Astrocyte of the spinal cord (primary cell): ENCODE measurements around the gene RMC1.
"Not testable (repeated sequence)": the region's sequence is repeated elsewhere in the genome, so short reads cannot be mapped to it uniquely, and the experiment has no call there.

Source experiments
- DNase-seq: peaks from one replicate; pipeline ENCODE4 v3.0.0; 2011; ENCODE audit warnings: low read depth, low spot score
- H3K4me3 ChIP-seq: 2 replicates; pipeline ENCODE4 v1.5.1; 2011; ENCODE audit warnings: low read depth, mild to moderate bottlenecking, low read length, moderate library complexity
- in situ Hi-C: cut with HindIII; loops from 2 replicates; pipeline ENCODE4 v1.10.0; 2017; ENCODE audit warnings: low sequenced_read_pairs
- TF ChIP-seq, protein P1 (sequence below): IDR thresholded peaks from 2 replicates; pipeline ENCODE4 v1.5.1; 2012; ENCODE audit warnings: low read depth, mild to moderate bottlenecking, low read length, inconsistent platforms

Gene RMC1

GRCh38 chr18:23573626-23574431, 70.5 kb downstream of the RMC1 start:
- in situ Hi-C loops: no loop called here
- no peak overlapping the region for H3K4me3 ChIP-seq
- TF ChIP-seq, protein P1, sequence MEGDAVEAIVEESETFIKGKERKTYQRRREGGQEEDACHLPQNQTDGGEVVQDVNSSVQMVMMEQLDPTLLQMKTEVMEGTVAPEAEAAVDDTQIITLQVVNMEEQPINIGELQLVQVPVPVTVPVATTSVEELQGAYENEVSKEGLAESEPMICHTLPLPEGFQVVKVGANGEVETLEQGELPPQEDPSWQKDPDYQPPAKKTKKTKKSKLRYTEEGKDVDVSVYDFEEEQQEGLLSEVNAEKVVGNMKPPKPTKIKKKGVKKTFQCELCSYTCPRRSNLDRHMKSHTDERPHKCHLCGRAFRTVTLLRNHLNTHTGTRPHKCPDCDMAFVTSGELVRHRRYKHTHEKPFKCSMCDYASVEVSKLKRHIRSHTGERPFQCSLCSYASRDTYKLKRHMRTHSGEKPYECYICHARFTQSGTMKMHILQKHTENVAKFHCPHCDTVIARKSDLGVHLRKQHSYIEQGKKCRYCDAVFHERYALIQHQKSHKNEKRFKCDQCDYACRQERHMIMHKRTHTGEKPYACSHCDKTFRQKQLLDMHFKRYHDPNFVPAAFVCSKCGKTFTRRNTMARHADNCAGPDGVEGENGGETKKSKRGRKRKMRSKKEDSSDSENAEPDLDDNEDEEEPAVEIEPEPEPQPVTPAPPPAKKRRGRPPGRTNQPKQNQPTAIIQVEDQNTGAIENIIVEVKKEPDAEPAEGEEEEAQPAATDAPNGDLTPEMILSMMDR: no peak
- DNase-seq: peak; percentile 72

DNA sequence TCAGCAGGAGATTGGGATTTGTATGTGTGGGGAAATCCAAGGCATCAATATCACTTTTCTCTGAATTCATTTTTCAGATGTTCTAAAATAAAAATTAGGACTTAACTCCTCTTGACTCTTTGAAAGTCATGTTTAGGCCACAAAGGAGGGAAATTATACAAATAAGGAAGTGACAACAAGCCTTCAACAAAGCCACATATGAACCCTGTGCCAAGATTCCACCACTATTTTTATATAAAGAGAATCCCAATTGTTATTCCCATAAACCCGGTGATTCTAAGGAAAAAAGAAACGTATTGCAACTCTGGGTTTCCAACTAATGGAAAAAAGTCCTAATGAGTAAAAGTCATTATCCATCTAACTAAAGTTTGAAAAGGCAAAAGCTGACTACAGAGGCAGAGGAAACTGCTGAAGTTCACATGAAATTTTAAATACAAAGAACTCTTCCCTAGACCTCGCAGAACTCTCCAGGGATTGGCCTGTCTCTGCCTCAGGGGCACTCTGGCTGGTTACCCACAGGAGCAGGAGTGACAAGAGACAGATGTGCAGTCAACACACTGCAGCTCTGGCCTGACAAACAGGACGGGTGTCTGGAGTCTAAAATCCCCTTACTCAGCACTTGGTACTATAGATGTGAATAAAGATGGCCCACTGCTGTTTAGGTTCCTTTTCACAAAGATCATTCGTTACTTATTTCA, 71.4 kb downstream of the RMC1 start:
- H3K4me3 ChIP-seq: no peak overlapping the region
- in situ Hi-C loops: no loop called here
- no peak for DNase-seq
- TF ChIP-seq, protein P1: no peak

DNA sequence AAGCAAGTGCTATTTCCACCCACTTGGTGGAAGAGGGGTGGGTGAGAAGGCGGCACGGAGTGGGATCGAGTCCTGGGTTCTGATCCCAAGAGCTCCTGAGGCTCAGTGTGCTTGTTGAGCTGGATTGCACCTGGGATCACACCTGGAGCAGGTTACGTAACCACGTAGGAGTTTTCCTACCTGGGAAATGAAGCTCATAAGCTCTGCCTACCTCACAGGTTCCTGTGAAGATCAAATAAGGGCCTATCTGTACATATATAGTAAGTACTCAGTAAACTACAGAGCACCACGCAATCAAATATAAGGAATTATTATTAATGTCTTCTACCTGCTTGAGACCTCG, 72.0 kb downstream of the RMC1 start:
- in situ Hi-C loops: no loop called here
- DNase-seq: no peak
- TF ChIP-seq, protein P1: no peak
- no peak overlapping the region for H3K4me3 ChIP-seq

- DNase-seq, in situ Hi-C loops, H3K4me3 ChIP-seq: not testable (repeated sequence)
These were observed 74.2 kb downstream of the RMC1 start for GRCh38 chr18:23577521-23577920.

GRCh38 chr18:23578067-23578701, 74.9 kb downstream of the RMC1 start:
- no peak overlapping the region for H3K4me3 ChIP-seq
- TF ChIP-seq, protein P1: no peak
- no peak for DNase-seq
- in situ Hi-C loops: no loop called here

GRCh38 chr18:23578891-23579653, 75.8 kb downstream of the RMC1 start:
- TF ChIP-seq, protein P1: no peak
- in situ Hi-C loops: no loop called here

More at GRCh38 chr18:23578891-23579653, 75.8 kb downstream of the RMC1 start:
- DNase-seq: peak; percentile 23
- no peak overlapping the region for H3K4me3 ChIP-seq
